AG09319 (cell line): ENCODE measurements around the gene MIOS.

Experiments used
- DNase-seq: peaks from one replicate; pipeline ENCODE4 v3.0.0-alpha.2; 2010; ENCODE audit warnings: low read depth; ENCODE audit errors: extremely low read depth
- TF ChIP-seq, protein P1 (sequence below): IDR thresholded peaks from 2 replicates; pipeline ENCODE4 v1.5.1; 2011; ENCODE audit warnings: low read depth, mild to moderate bottlenecking, inconsistent platforms, low read length, moderate library complexity

The MIOS gene

DNA sequence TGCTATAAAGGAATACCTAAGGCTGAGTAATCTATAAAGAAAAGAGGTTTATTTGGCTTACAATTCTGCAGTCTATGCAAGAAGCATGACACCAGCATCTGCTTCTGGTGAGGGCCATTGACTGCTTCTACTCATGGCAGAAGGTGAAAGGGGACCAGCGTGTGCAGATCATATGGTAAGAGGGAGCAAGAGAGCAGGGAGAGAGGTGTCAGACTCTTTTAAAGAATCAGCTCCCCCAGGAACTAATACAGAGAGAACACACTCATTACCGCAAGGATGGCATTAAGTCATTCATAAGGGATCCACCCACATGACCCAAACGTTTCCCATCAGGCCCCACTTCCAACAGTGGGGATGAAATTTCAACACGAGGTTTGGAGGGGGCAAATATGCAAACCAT lies 27.5 kb upstream of the MIOS start:
- no peak for DNase-seq
- TF ChIP-seq, protein P1, sequence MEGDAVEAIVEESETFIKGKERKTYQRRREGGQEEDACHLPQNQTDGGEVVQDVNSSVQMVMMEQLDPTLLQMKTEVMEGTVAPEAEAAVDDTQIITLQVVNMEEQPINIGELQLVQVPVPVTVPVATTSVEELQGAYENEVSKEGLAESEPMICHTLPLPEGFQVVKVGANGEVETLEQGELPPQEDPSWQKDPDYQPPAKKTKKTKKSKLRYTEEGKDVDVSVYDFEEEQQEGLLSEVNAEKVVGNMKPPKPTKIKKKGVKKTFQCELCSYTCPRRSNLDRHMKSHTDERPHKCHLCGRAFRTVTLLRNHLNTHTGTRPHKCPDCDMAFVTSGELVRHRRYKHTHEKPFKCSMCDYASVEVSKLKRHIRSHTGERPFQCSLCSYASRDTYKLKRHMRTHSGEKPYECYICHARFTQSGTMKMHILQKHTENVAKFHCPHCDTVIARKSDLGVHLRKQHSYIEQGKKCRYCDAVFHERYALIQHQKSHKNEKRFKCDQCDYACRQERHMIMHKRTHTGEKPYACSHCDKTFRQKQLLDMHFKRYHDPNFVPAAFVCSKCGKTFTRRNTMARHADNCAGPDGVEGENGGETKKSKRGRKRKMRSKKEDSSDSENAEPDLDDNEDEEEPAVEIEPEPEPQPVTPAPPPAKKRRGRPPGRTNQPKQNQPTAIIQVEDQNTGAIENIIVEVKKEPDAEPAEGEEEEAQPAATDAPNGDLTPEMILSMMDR: no peak

DNA sequence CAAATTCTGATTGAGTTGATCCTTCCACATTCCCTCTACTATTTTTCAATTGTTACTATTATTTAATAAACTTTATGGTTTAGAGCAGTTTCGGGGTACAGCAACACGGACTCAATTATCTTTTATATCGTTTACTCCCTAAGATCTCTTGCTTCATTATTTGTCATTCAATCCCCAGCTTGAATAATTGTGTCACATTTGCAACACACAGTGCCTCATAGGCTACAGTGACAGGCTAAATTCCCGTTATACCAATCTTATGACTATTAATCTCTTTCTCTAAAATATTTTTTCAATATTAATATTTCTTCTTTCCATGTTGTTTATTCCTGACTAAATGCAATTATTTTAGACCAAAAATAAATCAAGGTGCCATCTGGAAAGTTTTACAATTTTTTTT lies 27.0 kb upstream of the MIOS start:
- no peak for DNase-seq
- TF ChIP-seq, protein P1: no peak

DNA sequence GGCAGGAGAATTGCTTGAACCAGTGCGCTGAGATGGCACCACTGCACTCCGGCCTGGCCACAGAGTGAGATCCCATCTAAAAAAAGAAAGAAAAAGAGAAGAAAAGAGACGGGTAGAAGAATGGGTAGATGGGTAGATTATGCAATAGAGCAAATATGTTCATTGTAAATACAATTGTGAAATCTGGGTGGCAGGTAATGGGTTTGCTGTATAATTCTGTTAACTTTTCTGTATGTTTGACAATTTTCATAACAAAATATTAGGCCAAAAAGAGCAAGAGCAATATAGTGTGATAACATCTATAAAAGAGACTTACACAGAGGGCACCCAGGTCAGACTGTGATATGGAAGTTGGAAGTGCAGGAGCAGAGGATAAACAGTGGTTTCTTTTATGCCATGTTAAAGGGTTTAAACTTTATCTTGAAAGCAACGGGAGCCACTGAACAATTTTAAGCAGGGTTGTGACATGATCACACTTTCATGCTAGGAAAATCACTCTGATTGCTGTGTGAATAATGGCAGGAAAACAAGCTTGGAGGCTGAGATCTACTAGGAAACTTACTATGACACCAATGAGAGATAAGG lies 24.3 kb upstream of the MIOS start:
- TF ChIP-seq, protein P1: no peak

DNA sequence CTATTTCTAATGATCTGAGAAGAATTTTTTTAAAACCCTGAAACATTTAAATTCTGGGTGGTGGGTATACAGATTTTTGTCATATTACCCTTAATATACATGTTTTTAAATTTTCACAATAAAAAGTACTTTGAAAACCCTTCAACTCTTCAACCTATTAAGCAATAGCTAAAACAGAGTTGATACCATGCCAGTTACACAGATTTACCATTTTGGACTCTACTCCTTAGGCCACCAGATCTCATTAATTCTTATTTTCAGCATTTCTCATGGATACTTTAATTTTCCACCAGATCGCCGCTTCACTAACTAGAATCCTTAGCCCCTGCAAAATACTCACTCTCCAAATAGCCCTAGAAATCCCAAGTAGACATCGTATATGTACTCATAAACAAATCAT lies 18.3 kb upstream of the MIOS start:
- TF ChIP-seq, protein P1: no peak
- no peak for DNase-seq

More for the DNA sequence above, 24.3 kb upstream of the MIOS start:
- no peak for DNase-seq

DNA sequence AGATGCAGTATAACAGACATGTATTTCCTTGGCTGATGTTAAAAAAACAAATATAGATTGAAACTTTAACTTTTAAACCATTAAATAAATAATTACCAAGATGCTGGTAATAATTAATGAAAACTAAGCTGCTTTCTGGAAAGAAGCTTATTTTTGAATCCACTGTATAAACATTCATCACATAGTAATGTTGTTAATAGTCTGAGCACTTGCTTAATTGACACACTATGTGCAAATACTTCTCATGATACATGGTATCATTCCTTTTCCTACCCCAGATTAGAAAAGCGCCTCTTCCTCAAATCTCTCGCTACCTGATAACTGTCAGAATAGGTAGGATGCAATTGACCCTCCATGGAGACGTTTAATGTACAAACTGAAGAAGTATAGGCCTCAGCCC lies 16.0 kb upstream of the MIOS start:
- TF ChIP-seq, protein P1: no peak
- no peak for DNase-seq

DNA sequence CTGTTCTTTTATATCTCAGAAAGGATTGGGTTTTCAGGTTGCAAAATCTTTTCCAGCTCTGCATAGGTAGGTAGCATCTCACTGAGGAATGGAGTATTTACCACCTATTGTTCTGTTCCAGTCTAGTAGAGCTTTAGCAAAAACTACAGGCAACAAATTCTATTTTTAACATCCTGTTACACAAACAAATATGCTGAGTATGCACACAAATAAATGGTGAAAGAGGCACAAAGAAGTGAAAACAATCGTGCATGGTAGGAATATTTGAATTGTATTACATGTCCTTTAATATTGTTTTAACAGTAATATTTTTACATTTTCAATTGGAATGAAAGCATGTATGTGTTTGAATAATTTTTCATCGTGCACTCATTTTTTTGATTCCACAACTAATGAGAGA lies 14.5 kb upstream of the MIOS start:
- TF ChIP-seq, protein P1: no peak
- no peak for DNase-seq

DNA sequence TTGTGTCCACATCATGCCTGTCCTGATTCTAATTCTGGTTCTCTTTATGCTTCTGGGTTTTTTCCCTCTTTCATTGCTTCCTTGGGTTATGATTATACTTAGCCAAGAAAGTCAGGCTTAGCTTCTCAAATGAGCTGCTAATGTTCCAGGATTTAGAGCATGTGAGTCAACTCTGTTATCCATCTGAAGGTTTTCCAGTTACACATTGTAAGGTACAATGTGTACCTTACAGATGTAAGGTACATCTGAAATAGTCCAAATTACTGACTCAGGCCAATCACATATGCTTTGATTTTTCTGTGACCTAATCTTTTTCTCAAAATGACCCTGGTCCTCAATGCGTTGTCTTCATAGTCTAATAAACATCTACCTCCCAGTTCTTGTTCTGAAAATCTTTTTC lies 13.3 kb upstream of the MIOS start:
- DNase-seq: no peak
- TF ChIP-seq, protein P1: no peak
